Activated CD4-positive, alpha-beta T cell treated with anti-CD3 and anti-CD28 coated beads, Interleukin-2, amount 50 U/mL, for 48 hours (primary cell): ENCODE results near the gene FCHO1.

Source experiments
- DNase-seq, 2 experiments: peaks; one replicate each; pipeline ENCODE4 v3.0.0-alpha.2; 2020

Gene FCHO1

DNA sequence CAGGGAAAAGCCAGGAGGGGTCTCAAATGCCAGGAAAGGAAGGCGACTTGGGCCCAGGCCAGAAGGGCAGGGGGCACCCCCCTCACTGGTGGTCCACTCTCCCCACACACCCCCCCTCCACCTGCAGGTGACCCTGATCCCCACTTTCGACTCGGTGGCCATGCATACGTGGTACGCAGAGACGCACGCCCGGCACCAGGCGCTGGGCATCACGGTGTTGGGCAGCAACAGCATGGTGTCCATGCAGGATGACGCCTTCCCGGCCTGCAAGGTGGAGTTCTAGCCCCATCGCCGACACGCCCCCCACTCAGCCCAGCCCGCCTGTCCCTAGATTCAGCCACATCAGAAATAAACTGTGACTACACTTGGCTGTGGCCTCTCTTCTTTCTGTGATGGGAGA, 17.1 kb upstream of the FCHO1 start:
- DNase-seq, result no peak

DNA sequence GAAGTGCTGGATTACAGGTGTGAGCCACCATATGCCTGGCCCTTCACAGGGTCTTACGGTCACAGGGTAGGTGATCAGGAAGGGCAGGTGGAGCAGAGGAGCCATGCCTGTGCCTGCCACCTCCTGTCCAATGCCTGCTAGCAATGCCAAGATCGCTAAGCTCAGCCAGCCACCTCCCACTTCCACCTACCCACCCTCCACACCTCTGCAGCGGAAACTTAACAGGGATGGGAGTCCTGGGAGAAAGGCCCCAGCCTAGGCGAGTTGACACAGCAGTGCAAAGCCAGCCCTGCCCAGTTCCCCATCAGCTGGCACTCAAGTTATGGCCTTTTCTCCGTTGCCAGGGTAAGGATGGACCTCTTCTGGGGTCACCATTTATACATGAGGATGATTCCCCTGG, 15.9 kb upstream of the FCHO1 start:
- no peak for DNase-seq

DNA sequence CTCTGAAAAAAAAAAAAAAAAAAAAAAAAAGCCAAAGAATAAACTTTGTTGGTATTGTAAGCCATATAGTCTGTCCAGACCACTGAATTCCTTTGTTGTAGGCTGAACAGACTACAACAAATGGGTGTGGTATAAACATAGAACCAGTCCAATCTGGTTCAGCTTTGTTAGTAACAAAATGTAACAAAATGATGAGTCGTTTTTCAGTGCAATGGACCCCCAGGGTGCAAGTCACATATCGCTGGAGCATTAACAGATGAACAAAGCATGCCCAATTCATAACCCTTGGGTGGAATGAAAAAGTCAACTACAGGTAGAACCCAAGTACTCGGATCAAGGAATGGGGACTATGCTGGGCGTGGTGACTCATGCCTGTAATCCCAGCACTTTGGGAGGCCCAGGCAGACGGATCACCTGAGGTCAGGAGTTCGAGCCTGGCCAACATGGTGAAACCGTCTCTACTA, 13.6 kb upstream of the FCHO1 start:
- no peak for DNase-seq

DNA sequence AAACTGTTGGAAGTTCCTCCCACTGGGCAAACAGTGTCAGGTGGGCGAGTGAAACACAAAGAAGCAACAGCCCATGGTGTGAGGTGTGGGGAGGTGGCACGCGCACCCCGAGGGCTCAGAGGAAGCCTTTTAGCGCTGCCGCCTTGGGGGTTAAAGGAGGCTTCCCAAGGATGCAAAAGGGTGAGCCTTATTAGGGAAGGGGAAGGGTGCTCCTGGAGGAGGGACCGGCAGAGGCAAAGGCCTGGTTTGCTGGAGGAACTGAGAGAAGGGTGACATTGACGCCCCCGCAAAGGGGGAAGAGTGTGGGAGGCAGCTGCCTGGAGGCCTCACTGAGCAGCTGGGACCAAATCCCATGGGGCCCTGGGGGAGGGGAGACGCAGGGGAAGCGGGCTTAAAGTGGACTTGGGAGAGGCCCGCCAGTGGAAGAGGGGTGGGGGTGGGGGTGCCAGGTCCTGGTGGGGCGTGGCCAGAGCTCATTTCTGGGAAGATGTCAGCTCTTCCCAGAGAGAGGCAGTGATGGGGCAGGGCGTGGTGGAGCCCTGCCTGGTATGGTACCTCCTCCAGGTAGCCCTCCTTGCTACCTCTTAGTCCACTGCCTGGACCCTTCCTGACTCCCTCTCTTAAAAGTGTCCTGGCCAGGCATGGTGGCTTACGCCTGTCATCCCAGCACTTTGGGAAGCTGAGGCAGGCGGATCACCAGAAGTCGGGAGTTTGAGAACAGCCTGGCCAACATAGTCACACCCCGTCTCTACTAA, 12.0 kb upstream of the FCHO1 start:
- DNase-seq, result no peak

DNA sequence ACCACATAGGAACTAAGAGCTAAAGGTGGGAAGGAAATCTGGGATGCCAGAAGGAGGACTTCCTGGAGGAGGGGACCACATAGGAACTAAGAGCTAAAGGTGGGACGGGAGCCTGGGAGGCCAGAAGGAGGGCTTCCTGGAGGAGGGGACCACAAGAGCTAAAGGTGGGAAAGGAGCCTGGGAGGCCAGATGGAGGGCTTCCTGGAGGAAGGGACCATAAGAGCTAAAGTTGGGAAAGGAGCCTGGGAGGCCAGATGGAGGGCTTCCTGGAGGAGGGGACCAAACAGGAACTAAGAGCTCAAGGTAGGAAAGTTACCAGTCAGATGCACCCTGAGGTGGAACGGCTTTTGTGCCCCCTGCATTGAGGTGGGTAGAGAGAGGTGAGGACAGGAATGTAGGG, 9.8 kb upstream of the FCHO1 start:
- DNase-seq, result no peak

DNA sequence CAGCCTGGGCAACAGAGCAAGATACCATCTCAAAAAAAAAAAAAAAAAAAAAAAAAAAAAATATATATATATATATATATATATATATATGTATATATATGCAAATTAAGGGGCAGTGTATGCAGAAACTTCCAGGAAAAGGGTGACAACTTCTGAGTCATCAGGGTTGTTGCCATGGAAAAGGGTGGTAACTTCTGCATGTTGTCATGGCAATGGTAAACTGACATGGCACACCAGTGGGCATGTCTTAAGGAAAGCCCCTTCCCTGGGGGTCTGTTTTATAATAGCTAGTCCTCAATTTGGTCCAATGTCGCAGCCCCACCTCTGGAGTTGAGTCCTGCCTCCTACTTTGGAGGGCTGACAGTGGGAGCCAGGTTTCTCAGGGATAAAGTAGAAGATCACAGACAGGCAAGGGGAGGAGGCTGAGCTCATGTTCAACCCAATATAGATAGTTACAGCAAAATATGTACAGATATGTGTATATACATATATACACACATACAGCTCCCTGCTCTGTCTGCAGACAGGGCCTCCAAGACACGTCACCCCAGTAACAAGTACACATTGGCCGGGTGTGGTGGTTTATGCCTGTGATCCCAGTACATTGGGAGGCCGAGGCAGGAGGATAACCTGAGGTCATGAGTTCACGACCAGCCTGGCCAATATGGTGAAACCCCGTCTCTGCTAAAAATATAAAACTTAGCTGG, 7.2 kb upstream of the FCHO1 start:
- no peak for DNase-seq

DNA sequence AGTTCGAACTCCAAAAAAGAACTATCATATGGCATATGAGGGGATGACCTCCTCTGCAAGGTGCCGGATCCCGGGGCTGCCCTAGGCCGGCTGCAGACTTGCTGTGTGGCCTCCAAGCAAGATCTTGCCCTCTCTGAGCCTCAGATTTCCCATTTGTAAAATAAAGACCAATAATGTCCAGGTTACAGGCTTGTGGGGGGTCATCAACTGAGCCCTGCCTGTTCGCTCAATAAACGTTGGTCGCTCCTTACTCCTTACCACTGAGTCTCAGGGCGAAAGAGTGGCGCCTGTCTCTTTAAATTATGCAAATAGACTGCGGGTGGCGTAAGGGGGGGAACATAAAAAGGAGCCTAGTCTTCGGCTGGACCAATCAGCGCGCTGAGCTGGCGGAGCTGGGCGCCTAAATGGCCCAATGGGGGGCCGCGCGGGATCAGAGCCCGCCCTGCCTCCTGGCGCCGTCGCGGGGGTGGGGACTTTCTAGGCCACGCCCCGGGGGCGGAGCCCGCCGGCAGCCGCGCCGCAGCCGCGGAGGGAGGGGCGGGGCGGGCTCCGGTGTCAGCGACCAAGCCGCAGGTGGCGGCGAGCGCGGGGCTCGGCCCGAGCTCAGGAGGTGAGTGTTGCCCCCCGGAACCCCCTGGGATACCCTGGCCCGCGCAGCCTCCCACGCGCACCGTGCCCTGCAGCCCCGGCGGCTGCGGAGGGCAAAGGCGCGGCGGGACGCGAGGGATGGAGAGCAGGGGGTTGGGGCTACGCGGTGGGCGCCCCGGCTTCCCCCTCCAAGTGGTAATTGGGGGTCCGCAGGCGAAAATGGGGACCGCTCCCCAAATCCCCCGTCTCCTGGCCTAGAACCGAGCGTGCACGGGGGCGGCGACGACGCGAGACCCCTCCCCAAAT, 3.8 kb upstream of the FCHO1 start:
- peak; percentile 91 to 94 for DNase-seq

DNA sequence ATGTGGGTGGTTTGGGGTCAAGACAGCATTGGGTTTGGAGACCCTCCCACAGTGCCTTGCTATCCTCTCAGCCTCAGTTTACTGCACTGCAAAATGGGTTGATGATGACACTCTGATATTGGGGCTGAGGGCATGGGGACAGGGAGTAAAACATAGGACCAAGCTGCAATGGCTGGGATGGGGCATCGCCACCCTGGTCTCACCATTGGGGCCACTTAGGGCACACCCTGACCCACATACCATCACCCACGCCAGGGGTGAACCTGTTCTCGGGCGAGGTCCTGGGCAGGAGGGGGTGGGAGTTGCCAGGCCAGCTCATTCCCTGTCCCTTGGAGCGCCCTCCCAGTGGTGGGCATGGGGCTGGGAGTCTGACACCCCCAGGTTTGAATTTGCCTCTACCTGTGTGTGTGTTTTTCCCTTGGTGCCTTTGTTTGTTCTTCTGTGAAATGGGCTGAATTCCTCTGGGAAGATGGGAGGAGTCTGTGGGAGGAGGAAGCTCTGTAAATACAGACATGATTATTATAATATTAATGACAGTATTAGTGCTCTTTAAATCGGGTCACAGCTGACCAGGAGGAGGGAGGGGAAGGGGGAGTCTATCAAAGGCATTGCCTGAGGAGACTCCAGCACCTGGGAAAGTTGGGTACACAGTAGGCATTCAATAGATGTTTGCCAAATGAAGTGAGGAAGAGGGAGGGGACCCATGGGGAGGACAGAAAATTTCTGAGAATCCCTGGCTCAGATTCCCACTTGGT, 2.2 kb upstream of the FCHO1 start:
- DNase-seq, result no peak

DNA sequence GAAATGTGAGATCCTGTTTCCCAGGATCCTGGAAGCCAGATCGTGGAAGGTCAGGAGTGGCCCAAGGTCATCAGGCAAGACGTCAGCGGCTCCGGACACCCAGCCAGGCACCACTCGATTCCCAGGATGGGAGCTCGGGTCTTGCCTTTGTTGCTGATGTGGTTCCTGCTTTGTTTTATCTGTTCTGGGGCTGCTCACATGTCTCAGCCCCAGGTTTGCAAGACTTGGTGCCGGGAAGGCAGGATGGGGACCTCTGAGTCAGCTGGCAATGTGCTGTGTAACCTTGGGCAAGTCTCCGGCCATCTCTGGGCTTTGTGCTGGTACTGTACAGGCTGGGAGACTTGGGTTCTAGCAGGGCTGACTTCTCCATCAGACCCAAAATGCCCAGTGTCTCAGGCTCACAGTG, 1.4 kb upstream of the FCHO1 start:
- peak; percentile 47 to 62 for DNase-seq

DNA sequence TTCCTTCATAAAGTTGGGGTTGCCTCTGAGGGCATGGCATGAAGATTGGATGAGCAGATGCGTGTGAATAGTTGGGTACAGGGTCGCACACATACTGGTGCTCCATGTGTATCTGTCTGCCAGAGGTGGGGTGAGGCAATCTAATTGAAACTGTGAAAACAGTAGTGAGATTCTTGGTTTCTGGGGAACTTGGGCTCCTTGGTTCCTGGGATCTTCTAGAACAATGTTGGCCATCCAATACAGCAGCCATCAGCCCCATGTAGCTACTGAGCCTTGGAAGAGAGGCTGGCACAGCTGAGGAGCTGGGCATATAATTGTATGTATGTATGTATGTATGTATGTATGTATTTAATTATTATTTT, 616 bp downstream of the FCHO1 start:
- no peak for DNase-seq

DNA sequence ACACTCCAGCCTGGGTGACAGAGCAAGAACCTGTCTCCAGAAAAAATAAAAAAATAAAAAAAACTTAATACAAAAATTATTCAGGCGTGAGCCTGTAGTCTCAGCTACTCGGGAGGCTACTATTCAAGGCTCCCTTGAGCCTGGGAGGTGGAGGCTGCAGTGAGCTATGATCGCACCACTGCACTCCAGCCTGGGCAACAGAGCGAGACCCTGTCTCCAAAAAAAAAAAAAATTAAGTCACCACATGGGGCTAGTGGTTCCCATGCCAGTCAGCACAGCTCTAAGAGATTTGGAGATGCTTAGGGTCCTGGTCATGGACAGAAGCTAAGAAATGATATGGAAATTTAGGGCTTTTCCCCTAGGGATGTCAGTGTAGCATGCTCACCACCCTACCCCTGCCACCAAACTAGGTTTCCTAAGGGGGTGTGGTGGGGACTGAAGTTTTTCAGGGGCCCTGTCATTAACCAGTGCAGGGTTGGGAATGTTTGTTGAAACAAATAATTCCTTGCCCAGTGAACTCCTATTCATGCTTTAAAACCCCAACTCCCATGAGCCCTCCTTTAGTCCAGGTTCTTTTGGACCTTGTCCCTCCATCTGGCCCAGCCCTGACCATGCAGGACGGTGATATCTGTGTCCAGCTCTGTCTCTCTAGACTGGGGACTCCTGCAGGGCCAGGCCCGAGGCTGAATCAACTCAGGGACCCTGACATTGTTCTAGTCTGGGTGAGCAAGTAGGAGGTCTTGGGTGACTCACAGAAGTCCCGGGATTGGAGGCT, 1.8 kb downstream of the FCHO1 start:
- no peak for DNase-seq

DNA sequence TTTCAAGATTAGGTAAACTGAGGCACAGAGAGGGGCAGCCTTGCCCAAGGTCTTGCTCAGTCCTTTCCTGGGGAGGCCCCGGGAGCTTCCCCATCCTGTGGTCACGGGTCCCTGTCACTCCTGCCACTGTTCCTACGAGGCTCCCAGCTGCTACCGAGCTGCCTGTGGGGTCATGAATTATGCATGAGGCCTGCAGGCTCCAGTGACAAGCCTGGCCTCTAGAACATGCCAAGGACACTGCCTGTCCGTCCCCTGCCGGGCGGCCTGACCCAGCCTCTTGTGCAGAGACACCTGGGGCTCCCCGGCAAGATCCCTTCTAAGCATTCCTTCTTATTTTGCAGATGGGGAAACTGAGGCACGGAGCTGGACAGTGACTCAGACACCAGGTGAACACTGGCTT, 2.7 kb downstream of the FCHO1 start:
- no peak for DNase-seq

DNA sequence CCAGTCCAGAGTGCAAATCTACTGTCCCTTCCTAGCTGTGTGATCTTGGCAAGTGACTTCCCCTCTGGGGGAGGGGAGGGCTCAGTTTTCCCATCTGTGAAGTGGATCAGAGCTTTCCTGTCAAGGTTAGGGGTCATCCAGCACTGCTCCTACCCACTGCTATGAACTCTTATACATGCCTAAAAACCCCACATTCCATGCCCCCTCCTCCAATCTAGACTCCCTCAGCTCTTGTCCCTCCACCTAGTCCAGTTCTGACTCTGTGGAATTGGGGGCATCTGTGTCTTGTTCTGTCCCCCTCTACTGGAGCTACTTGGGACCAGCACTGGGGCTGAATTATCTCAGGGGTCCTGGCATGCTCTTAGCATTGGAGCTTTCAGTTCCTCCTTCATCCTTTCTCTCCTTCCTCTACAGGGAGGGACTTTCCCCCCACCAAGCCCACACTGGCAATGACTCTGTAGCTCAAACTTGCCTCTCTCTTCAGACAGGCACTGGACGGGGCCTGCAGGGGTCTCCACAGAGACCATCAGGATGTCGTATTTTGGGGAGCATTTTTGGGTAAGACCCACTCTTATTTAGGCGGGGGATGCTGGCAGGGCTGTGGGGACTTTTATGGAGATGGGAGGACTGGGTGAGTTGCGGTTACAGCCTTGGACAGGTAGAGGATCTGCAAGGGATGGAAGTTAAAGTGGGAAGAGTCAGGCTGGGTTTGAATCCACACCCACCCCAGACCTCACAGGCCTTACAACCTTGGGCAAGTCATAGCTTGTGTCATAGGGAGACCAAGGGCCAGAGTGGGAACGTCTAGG, 3.6 kb downstream of the FCHO1 start:
- DNase-seq, result no peak

DNA sequence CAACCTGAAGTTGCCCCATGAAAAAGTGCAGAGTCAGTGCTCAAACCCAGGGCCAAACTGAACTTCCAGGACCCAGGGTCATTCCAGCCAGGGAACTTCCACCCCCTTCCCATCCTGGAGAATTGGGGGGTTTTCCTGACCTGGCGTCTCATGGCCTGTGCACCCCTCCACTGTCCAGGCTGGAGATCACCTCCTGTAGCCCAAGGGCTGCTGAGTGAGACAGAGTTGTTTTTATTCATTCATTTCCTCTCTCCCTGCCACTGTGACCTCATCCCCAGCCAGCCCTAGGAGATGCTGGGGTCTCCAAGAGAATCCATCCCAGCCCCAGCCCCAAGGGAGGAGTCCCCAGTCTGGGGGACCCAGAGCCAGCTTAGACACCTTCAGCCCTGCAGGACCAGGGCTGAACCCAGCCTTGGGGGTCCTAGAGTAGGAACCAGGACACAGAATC, 4.2 kb downstream of the FCHO1 start:
- no peak for DNase-seq

DNA sequence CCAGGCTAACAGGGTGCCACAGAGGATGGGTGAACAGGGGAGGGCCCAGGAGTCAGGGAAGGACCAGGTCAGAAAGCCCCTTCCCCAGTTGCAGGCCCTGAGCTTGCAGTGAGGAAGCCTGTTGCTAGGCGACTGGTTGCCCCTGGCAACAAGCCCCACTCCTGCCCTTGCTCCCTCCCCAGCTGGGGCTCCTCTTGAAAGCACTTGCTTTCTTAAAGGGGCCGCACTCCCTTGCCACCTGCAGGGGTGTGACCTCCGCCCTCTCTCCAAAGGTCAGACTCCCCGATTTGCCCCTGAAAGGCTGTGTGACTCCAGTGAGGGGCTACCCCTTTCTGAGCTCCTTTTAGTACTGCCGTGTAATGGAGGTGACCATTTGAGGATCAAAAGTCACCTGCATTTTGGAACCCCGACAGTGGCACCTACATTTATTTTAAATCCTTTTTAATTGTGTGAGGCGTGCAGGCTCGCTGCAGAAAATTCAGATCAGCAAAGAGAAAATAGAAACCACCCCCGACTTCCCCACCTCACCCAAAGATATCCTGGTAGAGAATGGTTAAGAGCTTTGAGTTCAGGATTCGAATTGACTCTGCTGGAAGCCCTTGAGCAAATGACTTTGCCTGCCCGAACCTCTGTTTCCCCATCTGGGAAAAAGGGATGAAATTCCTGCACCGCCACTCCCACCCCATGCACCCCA, 4.8 kb downstream of the FCHO1 start:
- peak in 1 of 2 experiments; percentile 35 for DNase-seq

DNA sequence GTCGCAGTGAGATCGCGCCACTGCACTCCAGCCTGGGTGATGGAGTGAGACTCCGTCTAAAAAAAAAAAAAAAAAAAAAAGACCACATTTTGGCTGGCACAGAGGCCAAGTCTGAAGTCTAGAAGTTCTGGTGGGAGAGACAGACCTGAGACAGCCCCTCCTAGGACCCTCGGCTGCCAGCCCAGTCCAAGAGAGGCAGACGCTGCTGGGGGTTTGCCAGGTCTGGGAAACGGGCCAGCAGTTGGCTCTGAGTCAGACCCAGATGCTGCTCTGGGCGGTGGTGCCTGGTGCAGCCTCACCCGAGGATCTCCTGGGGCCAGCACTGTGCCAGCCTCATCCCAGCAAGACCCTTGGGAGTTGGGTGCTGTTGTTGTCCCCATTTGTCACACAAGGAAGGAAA, 5.8 kb downstream of the FCHO1 start:
- no peak for DNase-seq

DNA sequence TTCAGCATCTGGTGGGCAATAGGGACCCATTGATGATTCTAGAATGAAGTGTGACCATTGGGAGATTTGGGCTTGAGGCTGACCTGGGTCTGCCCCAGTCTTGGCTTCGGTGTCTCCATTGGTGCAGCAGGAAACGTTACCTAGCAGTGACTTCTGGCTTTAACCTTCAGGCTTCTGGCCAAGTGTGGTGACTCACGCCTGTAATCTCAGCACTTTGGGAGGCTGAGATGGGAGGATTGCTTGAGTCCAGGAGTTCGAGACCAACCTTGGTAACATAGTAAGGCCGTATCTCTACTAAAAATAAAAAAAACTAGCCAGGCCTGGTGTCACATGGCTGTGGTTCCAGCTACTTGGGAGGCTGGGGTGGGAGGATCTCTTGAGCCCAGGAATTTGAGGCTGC, 7.2 kb downstream of the FCHO1 start:
- DNase-seq, result no peak

DNA sequence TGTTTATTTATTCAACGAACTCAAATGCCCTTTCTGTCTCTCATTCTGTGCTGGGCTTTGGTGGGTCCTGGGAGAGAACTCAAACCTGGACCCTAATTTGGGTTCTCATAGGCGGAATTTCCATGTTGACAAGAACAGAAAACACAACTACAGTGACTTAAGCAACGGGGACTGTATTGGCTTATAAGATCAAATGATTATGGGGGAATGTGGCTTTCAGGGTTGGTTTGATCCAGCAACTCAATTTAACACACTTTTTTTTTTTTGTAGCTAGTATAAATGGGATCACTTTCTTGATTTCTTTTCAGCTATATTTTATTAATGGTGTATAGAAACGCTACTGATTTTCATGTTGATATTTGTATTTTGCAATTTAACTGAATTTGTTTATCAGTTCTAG, 9.9 kb downstream of the FCHO1 start:
- DNase-seq, result no peak

DNA sequence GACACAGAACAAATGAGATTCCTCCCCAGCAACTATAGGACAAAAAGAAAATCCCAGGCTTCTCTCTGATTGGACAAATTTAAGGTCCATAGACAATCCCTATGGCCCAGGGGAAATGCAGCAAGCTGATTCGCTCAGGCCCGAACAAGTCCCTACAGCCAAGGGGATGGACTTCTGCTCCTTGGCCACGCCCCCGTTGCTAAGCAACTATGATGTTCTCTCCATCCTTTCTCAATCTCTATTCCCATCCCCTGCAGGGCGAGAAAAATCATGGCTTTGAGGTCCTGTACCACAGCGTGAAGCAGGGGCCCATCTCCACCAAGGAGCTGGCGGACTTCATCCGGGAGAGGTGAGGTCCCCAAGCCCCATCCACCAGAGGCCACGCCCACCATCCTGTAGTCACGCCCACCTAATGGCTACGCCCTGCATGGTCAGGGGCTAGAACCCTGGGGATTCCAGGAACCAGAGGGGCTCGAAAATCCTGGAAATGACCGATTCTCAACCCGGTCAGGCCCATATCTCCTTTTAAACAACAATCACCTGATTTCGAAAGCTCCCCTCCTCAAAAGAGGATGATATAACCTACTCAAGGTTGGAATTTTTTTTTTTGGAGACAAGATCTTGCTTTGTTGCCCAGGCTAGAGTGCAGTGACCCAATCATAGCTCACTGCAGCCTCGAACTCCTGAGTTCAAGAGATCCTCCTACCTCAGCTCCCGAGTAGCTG, 11.4 kb downstream of the FCHO1 start:
- peak; percentile 33 to 35 for DNase-seq

DNA sequence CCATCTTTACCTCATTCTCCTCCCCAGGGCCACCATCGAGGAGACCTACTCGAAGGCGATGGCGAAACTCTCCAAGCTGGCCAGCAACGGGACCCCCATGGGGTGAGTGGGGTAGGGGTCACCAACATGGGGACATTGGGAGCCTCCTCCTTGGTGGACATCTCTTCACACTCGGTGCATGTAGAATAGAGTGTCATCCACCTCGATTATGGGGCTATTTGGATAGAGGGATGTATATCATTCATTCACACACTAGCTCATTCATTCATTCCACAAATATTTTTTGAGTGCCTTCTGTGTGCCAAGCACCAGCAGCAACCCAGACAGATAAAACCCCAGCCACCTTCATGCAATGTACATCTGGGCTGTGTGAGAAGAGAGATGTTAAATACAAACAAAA, 13.1 kb downstream of the FCHO1 start:
- DNase-seq, result no peak
